Neural cell (in vitro differentiated cells): ENCODE measurements around the gene PRR36.

Source experiments
- CTCF ChIP-seq: fragments of 450-650 bp; IDR thresholded peaks from 2 replicates; pipeline ENCODE4 v1.5.1; 2014; ENCODE audit warnings: antibody characterized with exemption, mild to moderate bottlenecking, moderate library complexity; ENCODE audit not compliant: poor library complexity, severe bottlenecking
- EP300 ChIP-seq: fragments of 450-650 bp; conservative IDR thresholded peaks from 2 replicates; pipeline ENCODE4 v1.6.1; 2014; ENCODE audit warnings: antibody characterized with exemption, mild to moderate bottlenecking, moderate library complexity; ENCODE audit not compliant: poor library complexity, severe bottlenecking
- POLR2AphosphoS5 ChIP-seq: IDR thresholded peaks from 2 replicates; pipeline ENCODE4 v1.6.1; 2012
- RAD21 ChIP-seq: fragments of 450-650 bp; conservative IDR thresholded peaks from 2 replicates; pipeline ENCODE4 v1.6.1; 2014; ENCODE audit warnings: antibody characterized with exemption, mild to moderate bottlenecking, moderate library complexity
- SMC3 ChIP-seq: fragments of 450-650 bp; conservative IDR thresholded peaks from 2 replicates; pipeline ENCODE4 v1.6.1; 2014; ENCODE audit warnings: antibody characterized with exemption, mild to moderate bottlenecking, moderate library complexity; ENCODE audit not compliant: poor library complexity
- TAF1 ChIP-seq: IDR thresholded peaks from 2 replicates; pipeline ENCODE4 v1.6.1; 2012; ENCODE audit warnings: low read depth

- no peak for TF ChIP-seq RAD21
- no peak for TF ChIP-seq CTCF
- no peak for TF ChIP-seq POLR2AphosphoS5
- no peak for TF ChIP-seq SMC3
- no peak for TF ChIP-seq EP300
- no peak for TF ChIP-seq TAF1
These were observed 7.7 kb upstream of the PRR36 start for GRCh38 chr19:7881910-7882309.
